Measurements from ENCODE around the gene ZNF396. TPM values are rescaled to one million over a fixed set of nuclear protein-coding genes. Genes with fewer than 3 reads are reported as not detected.

Gene ZNF396
- total and polyA plus RNA-seq, 9 of the 15 experiments (the other 6 are each of a cell fraction or from before 2014, with no cell fraction given), result 0.73 to 2.3 (median 1.9) TPM

- TF ChIP-seq REST (IDR thresholded peaks at IDR 0.05; ENCODE audit: borderline replicate concordance) (peak; percentile 4; the same call in 1 of the 2 replicates), REST (CRISPR knock-in tag; IDR thresholded peaks at IDR 0.05; ENCODE audit: low read depth) (no peak), BDP1 (IDR thresholded peaks at IDR 0.05; ENCODE audit: insufficient read depth, insufficient read length) (no peak), IRF2 (CRISPR knock-in tag; IDR thresholded peaks at IDR 0.05) (no peak), DPF2 (IDR thresholded peaks at IDR 0.05) (no peak), ZNF592 (IDR thresholded peaks at IDR 0.05) (no peak), ZNF668 (CRISPR knock-in tag; IDR thresholded peaks at IDR 0.05) (no peak), RAD51 (IDR thresholded peaks at IDR 0.05; ENCODE audit: borderline replicate concordance, low read depth) (peak; percentile 41; the same call in 1 of the 2 replicates), ATF1 (CRISPR knock-in tag; IDR thresholded peaks at IDR 0.05) (no peak), ATF1 (tag; IDR thresholded peaks at IDR 0.05) (no peak), MECOM (CRISPR knock-in tag; IDR thresholded peaks at IDR 0.05) (no peak), PHF8 (IDR thresholded peaks at IDR 0.05; ENCODE audit: borderline replicate concordance, low read length) (no peak)
Measured at GRCh38 chr18:35334212-35334611, 42.9 kb downstream of the ZNF396 start (continued).

All from K562 (cell line).